GM12878 (cell line): ENCODE measurements around the gene WHRN. TPM values are rescaled to one million over a fixed set of nuclear protein-coding genes. Genes with fewer than 3 reads are reported as not detected.

Experiments used
- ATAC-seq: fragments of 200-7000 bp; cut with Tn5 transposase; 3 replicates; pipeline ENCODE4 v1.9.1; 2020; ENCODE audit warnings: mild to moderate bottlenecking, moderate library complexity
- BruUV-seq: library from RNA; stranded (reverse); fragments of 400-500 nt; replicated peaks from 2 replicates; lab custom pipeline; 2021; lab: Mats Ljungman, UMichigan
- CTCF ChIA-PET: fragments of 300-600 bp; sonication (Branson Sonifier 250); formaldehyde crosslinking; extraction: SDS; loops from one replicate; lab custom pipeline; 2021; ENCODE audit warnings: inconsistent platforms; lab: Yijun Ruan, JAX
- POLR2A ChIA-PET: fragments of 350-600 bp; formaldehyde crosslinking; extraction: SDS; loops from one replicate; lab custom pipeline; 2021; ENCODE audit warnings: inconsistent platforms; lab: Charles Lee
- RAD21 ChIA-PET: fragments of 300-600 bp; sonication (Branson Sonifier 250); formaldehyde crosslinking; loops from one replicate; lab custom pipeline; 2023; ENCODE audit warnings: antibody characterized with exemption; ENCODE audit not compliant: unreplicated experiment; lab: Charles Lee
- SMC1A ChIA-PET: fragments of 300-600 bp; sonication (Branson Sonifier 250); formaldehyde crosslinking; loops from one replicate; lab custom pipeline; 2023; ENCODE audit not compliant: unreplicated experiment, uncharacterized antibody; lab: Charles Lee
- DNase-seq: peaks from one replicate; pipeline ENCODE4 v3.0.0-alpha.2; 2011; ENCODE audit warnings: low read depth, low spot score
- FAIRE-seq: peaks from 3 replicates; lab custom pipeline; 2011; peaks lifted over from hg19 to GRCh38; lab: Jason Lieb, UNC
- H2AFZ ChIP-seq: 2 replicates; pipeline ENCODE4 v1.6.0; 2011; ENCODE audit warnings: low read depth, low read length, control low read depth; ENCODE audit not compliant: control insufficient read depth
- H3K27ac ChIP-seq: 2 replicates; pipeline ENCODE4 v1.5.1; 2011; ENCODE audit warnings: control low read depth; ENCODE audit not compliant: control insufficient read depth, insufficient read depth
- H3K27me3 ChIP-seq, 2 experiments: replicated peaks in 1 of 2; 2 replicates each; pipeline versions ENCODE4 v1.6.0 to v1.6.1; 2011; ENCODE audit warnings: low read length in 1 of 2; ENCODE audit not compliant: control insufficient read depth in 2 of 2, insufficient read depth in 2 of 2
- H3K36me3 ChIP-seq, 2 experiments: 2 replicates each; pipeline ENCODE4 v1.5.1; 2011; ENCODE audit warnings: low read length in 1 of 2; ENCODE audit not compliant: control insufficient read depth in 2 of 2, insufficient read depth in 2 of 2
- H3K4me1 ChIP-seq: 2 replicates; pipeline ENCODE4 v1.6.1; 2011; ENCODE audit warnings: mild to moderate bottlenecking, low read length, moderate library complexity, mixed read lengths; ENCODE audit not compliant: control insufficient read depth, insufficient read depth
- H3K4me2 ChIP-seq: 2 replicates; pipeline ENCODE4 v1.6.0; 2011; ENCODE audit warnings: control low read depth; ENCODE audit not compliant: control insufficient read depth, insufficient read depth
- H3K4me3 ChIP-seq: fragments of 200-600 bp; sonication (generic); 2 replicates; pipeline ENCODE4 v1.5.1; 2016
- H3K79me2 ChIP-seq: 2 replicates; pipeline ENCODE4 v1.6.0; 2011; ENCODE audit warnings: low read length; ENCODE audit not compliant: control insufficient read depth, insufficient read depth
- H3K9ac ChIP-seq: 2 replicates; pipeline ENCODE4 v1.8.0; 2011; ENCODE audit warnings: low read length, control low read depth, mixed read lengths; ENCODE audit not compliant: control insufficient read depth, insufficient read depth
- H3K9me3 ChIP-seq: replicated peaks from 3 replicates; pipeline ENCODE4 v1.5.1; 2011; ENCODE audit warnings: mild to moderate bottlenecking, low read length; ENCODE audit not compliant: control insufficient read depth, insufficient read depth
- H4K20me1 ChIP-seq: 2 replicates; pipeline ENCODE4 v1.6.0; 2011; ENCODE audit not compliant: control insufficient read depth, insufficient read depth
- CUX1 ChIP-seq: IDR thresholded peaks from 2 replicates; pipeline ENCODE4 v1.6.1; 2012; ENCODE audit warnings: improper control_type of control experiment, low read depth, low read length; ENCODE audit not compliant: insufficient replicate concordance
- MXI1 ChIP-seq: fragments of 150-350 bp; IDR thresholded peaks from 2 replicates; pipeline ENCODE4 v1.6.1; 2011; ENCODE audit warnings: low read depth, mild to moderate bottlenecking, inconsistent platforms, low read length, improper control_type of control experiment
- NR2C1 ChIP-seq: fragments of 450-650 bp; IDR thresholded peaks from 2 replicates; pipeline ENCODE4 v1.6.1; 2017; ENCODE audit warnings: antibody characterized with exemption, mild to moderate bottlenecking, moderate library complexity
- WGBS: methylation state at CpG from one replicate; pipeline ENCODE4 v1.1.6; 2016; ENCODE audit warnings: low lambda C conversion rate; ENCODE audit not compliant: insufficient replicate concordance, insufficient coverage; ENCODE audit errors: missing lambda C conversion rate; 5-methylcytosine and 5-hydroxymethylcytosine counted together
- in situ Hi-C: fragments of 300-500 bp; cut with MboI; formaldehyde crosslinking; loops from 9 replicates; pipeline ENCODE4 v1.14.3; 2018; ENCODE audit warnings: mixed read lengths
- intact Hi-C: fragments of 100-400 bp; cut with micrococcal nuclease; formaldehyde crosslinking; loops from one replicate; pipeline ENCODE4 v1.14.2; 2022; ENCODE audit not compliant: unreplicated experiment
- polyA plus RNA-seq, 11 experiments: library from polyadenylated mRNA; depleted of rRNA in 4 of 11; unstranded in 6 of 11; stranded (reverse) in 5 of 11; fragments of >200 nt; fragmentation: Nextera tagmentation in 4 of 11; fragmentation: Illumina TruSeq in 1 of 11; extraction: Ambion mirVana in 4 of 11; extraction: Trizol in 1 of 11; gene quantifications; 1 replicate in 1 of 11; 2 replicates in 10 of 11; pipeline versions ENCODE4 v1.2.1 to v1.2.3, GENCODE V29; 2011 to 2016; ENCODE audit warnings: inconsistent platforms in 2 of 11, missing spikeins in 2 of 11, low read depth in 1 of 11
- total RNA-seq, 4 experiments: library from RNA; depleted of rRNA in 3 of 4; stranded (reverse); fragments of >200 nt in 3 of 4; fragmentation: Illumina TruSeq in 1 of 4; extraction: Trizol in 1 of 4; gene quantifications; 2 replicates each; pipeline versions ENCODE4 v1.2.1 to v1.2.3, GENCODE V29; 2013 to 2021
- TF ChIP-seq, protein P1 (sequence below): fragments of 450-650 bp; IDR thresholded peaks from 2 replicates; pipeline ENCODE4 v1.6.1; 2017; ENCODE audit warnings: mild to moderate bottlenecking, moderate library complexity

Gene WHRN
- total and polyA plus RNA-seq, 10 of the 15 experiments (the other 5 are each of a cell fraction or from before 2014, with no cell fraction given): 0.04 to 18.2 (median 0.68) TPM; not detected in 1

GRCh38 chr9:114480746-114481435, 24.4 kb downstream of the WHRN start:
- POLR2A ChIA-PET: interaction anchor here (0.5 to 0.6 kb wide), 2 partner anchors 26 to 1152 kb away, joined by 3 to 4 read pairs; no protein-coding TSS in a partner anchor
- no peak for FAIRE-seq

More at GRCh38 chr9:114480746-114481435, 24.4 kb downstream of the WHRN start:
- H3K36me3 ChIP-seq: peaks cover 0 to 4% of the 10 kb centered on the region in 2 experiments; a peak in 1 of 4 replicates
- H3K9ac ChIP-seq: no peak overlapping the region
- intact Hi-C loops (no loop called here), in situ Hi-C loops (no loop called here)
- H3K27me3 ChIP-seq: peaks cover 0 to 3% of the 10 kb centered on the region in 2 experiments; a peak in 3 of 4 replicates
- no peaks in the 10 kb centered on the region for H3K9me3 ChIP-seq
- H4K20me1 ChIP-seq: no peaks in the 10 kb centered on the region
- DNase-seq (no peak), ATAC-seq (no peak)
- RAD21 ChIA-PET: interaction anchor here (0.8 to 1.2 kb wide), 2 partner anchors 75 to 83 kb away, joined by 3 read pairs; no protein-coding TSS in a partner anchor
- peaks cover 7% of the 10 kb centered on the region for H3K4me1 ChIP-seq
- SMC1A ChIA-PET: no interaction called here
- WGBS: 18% methylated on average over 4 of the region's 4 CpGs
- H2AFZ ChIP-seq: no peak overlapping the region
- TF ChIP-seq CUX1 (no peak), NR2C1 (no peak), MXI1 (no peak)
- TF ChIP-seq, protein P1, sequence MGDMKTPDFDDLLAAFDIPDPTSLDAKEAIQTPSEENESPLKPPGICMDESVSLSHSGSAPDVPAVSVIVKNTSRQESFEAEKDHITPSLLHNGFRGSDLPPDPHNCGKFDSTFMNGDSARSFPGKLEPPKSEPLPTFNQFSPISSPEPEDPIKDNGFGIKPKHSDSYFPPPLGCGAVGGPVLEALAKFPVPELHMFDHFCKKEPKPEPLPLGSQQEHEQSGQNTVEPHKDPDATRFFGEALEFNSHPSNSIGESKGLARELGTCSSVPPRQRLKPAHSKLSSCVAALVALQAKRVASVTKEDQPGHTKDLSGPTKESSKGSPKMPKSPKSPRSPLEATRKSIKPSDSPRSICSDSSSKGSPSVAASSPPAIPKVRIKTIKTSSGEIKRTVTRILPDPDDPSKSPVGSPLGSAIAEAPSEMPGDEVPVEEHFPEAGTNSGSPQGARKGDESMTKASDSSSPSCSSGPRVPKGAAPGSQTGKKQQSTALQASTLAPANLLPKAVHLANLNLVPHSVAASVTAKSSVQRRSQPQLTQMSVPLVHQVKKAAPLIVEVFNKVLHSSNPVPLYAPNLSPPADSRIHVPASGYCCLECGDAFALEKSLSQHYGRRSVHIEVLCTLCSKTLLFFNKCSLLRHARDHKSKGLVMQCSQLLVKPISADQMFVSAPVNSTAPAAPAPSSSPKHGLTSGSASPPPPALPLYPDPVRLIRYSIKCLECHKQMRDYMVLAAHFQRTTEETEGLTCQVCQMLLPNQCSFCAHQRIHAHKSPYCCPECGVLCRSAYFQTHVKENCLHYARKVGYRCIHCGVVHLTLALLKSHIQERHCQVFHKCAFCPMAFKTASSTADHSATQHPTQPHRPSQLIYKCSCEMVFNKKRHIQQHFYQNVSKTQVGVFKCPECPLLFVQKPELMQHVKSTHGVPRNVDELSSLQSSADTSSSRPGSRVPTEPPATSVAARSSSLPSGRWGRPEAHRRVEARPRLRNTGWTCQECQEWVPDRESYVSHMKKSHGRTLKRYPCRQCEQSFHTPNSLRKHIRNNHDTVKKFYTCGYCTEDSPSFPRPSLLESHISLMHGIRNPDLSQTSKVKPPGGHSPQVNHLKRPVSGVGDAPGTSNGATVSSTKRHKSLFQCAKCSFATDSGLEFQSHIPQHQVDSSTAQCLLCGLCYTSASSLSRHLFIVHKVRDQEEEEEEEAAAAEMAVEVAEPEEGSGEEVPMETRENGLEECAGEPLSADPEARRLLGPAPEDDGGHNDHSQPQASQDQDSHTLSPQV: no peak
- BruUV-seq: no TSS peak
- H3K79me2 ChIP-seq: no peaks in the 10 kb centered on the region
- CTCF ChIA-PET: interaction anchor here (1.4 kb wide), 1 partner anchor 27 kb away, joined by 7 read pairs; no protein-coding TSS in a partner anchor
- H3K4me3 ChIP-seq: no peak overlapping the region
- no peak overlapping the region for H3K4me2 ChIP-seq
- no peak overlapping the region for H3K27ac ChIP-seq
